ENCODE results near the gene JAML. TPM values are rescaled to one million over a fixed set of nuclear protein-coding genes. Genes with fewer than 3 reads are reported as not detected.
A peak's percentile ranks its signal among the peaks of the same experiment; 100 is the strongest.

JAML gene
- total and polyA plus RNA-seq, 2 of the 13 experiments (the other 11 are each of a cell fraction or from before 2014, with no cell fraction given), result 2.0 to 3.3 TPM

DNA sequence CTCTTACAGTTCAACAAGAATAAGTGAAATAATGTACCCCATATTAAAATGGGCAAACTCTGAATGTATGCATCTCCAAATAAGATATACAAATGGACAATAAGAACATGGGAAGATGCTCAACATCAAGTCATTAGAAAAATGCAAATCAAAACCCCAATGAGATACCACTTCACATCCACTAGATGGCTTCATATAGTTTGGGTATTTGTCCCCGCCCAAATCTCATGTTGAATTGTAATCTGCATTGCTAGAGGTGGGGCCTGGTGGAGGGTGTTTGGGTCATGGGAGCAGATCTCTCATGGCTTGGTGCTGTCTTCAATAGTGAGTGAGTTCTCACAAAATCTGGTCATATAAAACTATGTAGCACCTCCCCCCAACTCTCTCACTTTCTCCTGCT, 33.6 kb upstream of the JAML start:
- 38% methylated on average over 1 of the region's 1 CpG for WGBS (ENCODE audit: low lambda C conversion rate)
- Histone ChIP-seq H3K4me2 (ENCODE audit: low read depth, low read length) (no peak overlapping the region), H3K9me3 (ENCODE audit: low read length) (no peaks in the 10 kb centered on the region), H3K9ac (ENCODE audit: insufficient read depth, low read depth, low read length) (no peak overlapping the region), H3K4me3 (replicated peaks in 1 of 3; ENCODE audit: insufficient read depth in 1 of 3, low read depth in 2 of 3, low read length in 3 of 3) (no peak overlapping the region), H2AFZ (ENCODE audit: low read length) (no peak overlapping the region), H3K27me3 (ENCODE audit: control insufficient read depth in 1 of 2, insufficient read depth in 2 of 2, low read length in 2 of 2) (no peaks in the 10 kb centered on the region), H3K36me3 (replicated peaks in 1 of 2; ENCODE audit: control insufficient read depth in 1 of 2, insufficient read depth in 2 of 2, low read length in 2 of 2) (peaks cover 4 to 27% of the 10 kb centered on the region in 2 experiments; a peak in 3 of 5 replicates), H3K4me1 (ENCODE audit: insufficient read depth, low read length) (peaks cover 21% of the 10 kb centered on the region), H3K79me2 (ENCODE audit: insufficient read depth, low read length) (peaks cover 4% of the 10 kb centered on the region), H4K20me1 (ENCODE audit: insufficient read depth, low read length) (no peaks in the 10 kb centered on the region), H3K27ac (ENCODE audit: extremely low read length, insufficient read depth, low read length) (no peak overlapping the region)
- FAIRE-seq (no peak), ATAC-seq (no peak), DNase-seq (ENCODE audit: low spot score) (no peak)
- TF ChIP-seq, protein P1, sequence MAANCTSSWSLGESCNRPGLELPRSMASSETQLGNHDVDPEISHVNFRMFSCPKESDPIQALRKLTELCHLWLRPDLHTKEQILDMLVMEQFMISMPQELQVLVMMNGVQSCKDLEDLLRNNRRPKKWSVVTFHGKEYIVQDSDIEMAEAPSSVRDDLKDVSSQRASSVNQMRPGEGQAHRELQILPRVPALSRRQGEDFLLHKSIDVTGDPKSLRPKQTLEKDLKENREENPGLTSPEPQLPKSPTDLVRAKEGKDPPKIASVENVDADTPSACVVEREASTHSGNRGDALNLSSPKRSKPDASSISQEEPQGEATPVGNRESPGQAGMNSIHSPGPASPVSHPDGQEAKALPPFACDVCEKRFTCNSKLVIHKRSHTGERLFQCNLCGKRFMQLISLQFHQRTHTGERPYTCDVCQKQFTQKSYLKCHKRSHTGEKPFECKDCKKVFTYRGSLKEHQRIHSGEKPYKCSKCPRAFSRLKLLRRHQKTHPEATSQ (CRISPR knock-in tag; IDR thresholded peaks at IDR 0.05; ENCODE audit: borderline replicate concordance), result peak; percentile 97; the same call in 1 of the 2 replicates
- TF ChIP-seq GTF2F1 (IDR thresholded peaks at IDR 0.05; ENCODE audit: low read length), result no peak
- no peak for TF ChIP-seq ZNF430 (CRISPR knock-in tag; IDR thresholded peaks at IDR 0.05)
- in situ Hi-C loops (cut with HindIII; ENCODE audit: extremely low pct_ligation_motif_present, low pct_unique_long_range_greater_than_20kb), result no loop called here
- ChIA-PET CTCF (ENCODE audit: low intra/inter-chr PET ratio, low total read pairs) (no interaction called here), POLR2A (no interaction called here)
- BruUV-seq (replicated peaks), result no TSS peak
- intact Hi-C loops (cut with micrococcal nuclease; ENCODE audit: unreplicated experiment), result no loop called here

DNA sequence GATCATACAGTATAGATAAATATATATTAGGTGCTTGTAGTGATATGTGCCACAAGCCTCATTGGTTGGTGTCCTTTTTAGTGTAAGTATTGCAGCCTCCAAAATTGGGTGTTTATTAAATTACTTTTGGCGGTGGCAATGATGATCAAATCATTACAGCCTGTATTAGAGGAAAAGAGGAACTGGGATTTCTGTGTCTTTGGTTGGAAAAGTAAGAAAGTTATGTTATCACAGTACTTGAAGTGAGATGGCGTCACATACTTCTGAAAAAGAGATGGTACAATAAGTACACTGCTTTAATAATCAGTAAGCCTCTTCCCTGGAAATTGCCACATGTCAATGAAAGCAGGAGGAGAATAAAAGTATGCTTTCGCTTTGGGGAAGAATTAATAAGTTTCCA, 27.9 kb upstream of the JAML start:
- POLR2A ChIA-PET, result interaction anchor here (1.2 to 2.8 kb wide), 8 partner anchors 11 to 107 kb away, joined by 3 to 23 read pairs (median 10); partner anchors contain the start of genes MPZL2 and UBE4A
- Histone ChIP-seq H4K20me1 (ENCODE audit: insufficient read depth, low read length) (no peaks in the 10 kb centered on the region), H3K36me3 (replicated peaks in 1 of 2; ENCODE audit: control insufficient read depth in 1 of 2, insufficient read depth in 2 of 2, low read length in 2 of 2) (peaks cover 2 to 6% of the 10 kb centered on the region in 2 experiments; a peak in 1 of 5 replicates), H3K9ac (ENCODE audit: insufficient read depth, low read depth, low read length) (peak overlapping the region; percentile 91; the same call in 1 of the 2 replicates), H3K4me1 (ENCODE audit: insufficient read depth, low read length) (peaks cover 21% of the 10 kb centered on the region), H3K9me3 (ENCODE audit: low read length) (no peaks in the 10 kb centered on the region), H3K27ac (ENCODE audit: extremely low read length, insufficient read depth, low read length) (peak overlapping the region; percentile 98), H3K79me2 (ENCODE audit: insufficient read depth, low read length) (peaks cover 2% of the 10 kb centered on the region), H3K27me3 (ENCODE audit: control insufficient read depth in 1 of 2, insufficient read depth in 2 of 2, low read length in 2 of 2) (no peaks in the 10 kb centered on the region; a peak in 1 of 5 replicates), H2AFZ (ENCODE audit: low read length) (peak overlapping the region; percentile 90), H3K4me3 (replicated peaks in 1 of 3; ENCODE audit: insufficient read depth in 1 of 3, low read depth in 2 of 3, low read length in 3 of 3) (peak overlapping the region; percentile 88 to 98 (median 89); a peak in 3 of 6 replicates), H3K4me2 (ENCODE audit: low read depth, low read length) (peak overlapping the region; percentile 71)
- FAIRE-seq (no peak), DNase-seq (ENCODE audit: low spot score) (no peak), ATAC-seq (no peak)
- 95% methylated on average over 3 of the region's 3 CpGs for WGBS (ENCODE audit: low lambda C conversion rate)
- intact Hi-C loops (cut with micrococcal nuclease; ENCODE audit: unreplicated experiment) (loop anchor here (1.0 kb wide), 1 partner anchor 40 kb away; no protein-coding TSS in a partner anchor), in situ Hi-C loops (cut with HindIII; ENCODE audit: extremely low pct_ligation_motif_present, low pct_unique_long_range_greater_than_20kb) (loop anchor here (5.0 kb wide), 1 partner anchor 55 kb away; no protein-coding TSS in a partner anchor)
- CTCF ChIA-PET (ENCODE audit: low intra/inter-chr PET ratio, low total read pairs), result no interaction called here
- TF ChIP-seq SRY (CRISPR knock-in tag; IDR thresholded peaks at IDR 0.05) (peak; percentile 10; the same call in 1 of the 2 replicates), ZNF562 (CRISPR knock-in tag; IDR thresholded peaks at IDR 0.05; ENCODE audit: borderline replicate concordance) (no peak)
- no TSS peak for BruUV-seq (replicated peaks)
